IMR-90 (cell line): Measurements from ENCODE around the gene NFIX. TPM values are rescaled to one million over a fixed set of nuclear protein-coding genes. Genes with fewer than 3 reads are reported as not detected.

Experiments used
- ATAC-seq: fragments of 200-7000 bp; cut with Tn5 transposase; 2 replicates; pipeline ENCODE4 v1.9.1; 2020; ENCODE audit warnings: low read depth, mild to moderate bottlenecking, moderate library complexity
- BruUV-seq: library from RNA; stranded (reverse); fragments of 400-500 nt; replicated peaks from 2 replicates; lab custom pipeline; 2021; lab: Mats Ljungman, UMichigan
- CTCF ChIA-PET: fragments of 300-600 bp; formaldehyde crosslinking; extraction: SDS; loops from one replicate; lab custom pipeline; 2021; ENCODE audit warnings: antibody characterized with exemption; lab: Yijun Ruan, JAX
- POLR2A ChIA-PET: fragments of 300-600 bp; sonication (Branson Sonifier 250); formaldehyde crosslinking; loops from one replicate; lab custom pipeline; 2022; ENCODE audit warnings: antibody characterized with exemption; ENCODE audit not compliant: unreplicated experiment; lab: Charles Lee
- DNase-seq: peaks from one replicate; pipeline ENCODE4 v3.0.0; 2013
- H2AFZ ChIP-seq: replicated peaks from 2 replicates; pipeline ENCODE3; 2013; ENCODE audit warnings: low read length, mild to moderate bottlenecking; ENCODE audit not compliant: poor library complexity
- H2AK5ac ChIP-seq: 2 replicates; pipeline ENCODE4 v1.6.1; 2013; ENCODE audit warnings: low read depth, low read length, inconsistent platforms
- H2AK9ac ChIP-seq: replicated peaks from 2 replicates; pipeline ENCODE3; 2013; ENCODE audit warnings: mild to moderate bottlenecking, low read depth, low read length, moderate library complexity; ENCODE audit not compliant: poor library complexity
- H2BK120ac ChIP-seq: 2 replicates; pipeline ENCODE4 v1.6.1; 2013; ENCODE audit warnings: low read depth, low read length, inconsistent platforms
- H2BK15ac ChIP-seq: 3 replicates; pipeline ENCODE4 v1.6.1; 2013; ENCODE audit warnings: low read depth, low read length, inconsistent platforms
- H2BK20ac ChIP-seq: 2 replicates; pipeline ENCODE4 v1.6.1; 2013; ENCODE audit warnings: low read depth, mild to moderate bottlenecking, inconsistent platforms, low read length, moderate library complexity
- H2BK5ac ChIP-seq: 2 replicates; pipeline ENCODE4 v1.6.1; 2013; ENCODE audit warnings: mild to moderate bottlenecking, low read depth, low read length, inconsistent platforms; ENCODE audit not compliant: poor library complexity, severe bottlenecking
- H3K14ac ChIP-seq: replicated peaks from 2 replicates; pipeline ENCODE4 v1.6.1; 2013; ENCODE audit warnings: low read depth, low read length, inconsistent platforms
- H3K18ac ChIP-seq: 2 replicates; pipeline ENCODE4 v1.6.1; 2013; ENCODE audit warnings: low read depth, low read length, control low read depth
- H3K23ac ChIP-seq: 2 replicates; pipeline ENCODE4 v1.6.1; 2013; ENCODE audit warnings: low read depth, low read length, inconsistent platforms
- H3K27ac ChIP-seq: 2 replicates; pipeline ENCODE4 v1.5.1; 2013; ENCODE audit warnings: mild to moderate bottlenecking, control low read depth, low read length; ENCODE audit not compliant: insufficient read depth
- H3K27me3 ChIP-seq: 2 replicates; pipeline ENCODE4 v1.6.1; 2013; ENCODE audit warnings: low read length; ENCODE audit not compliant: control insufficient read depth, insufficient read depth
- H3K36me3 ChIP-seq: 2 replicates; pipeline ENCODE4 v1.6.1; 2013; ENCODE audit warnings: low read length, mixed read lengths; ENCODE audit not compliant: control insufficient read depth, insufficient read depth
- H3K4ac ChIP-seq: 2 replicates; pipeline ENCODE4 v1.6.1; 2013; ENCODE audit warnings: low read depth, low read length, inconsistent platforms
- H3K4me1 ChIP-seq: 2 replicates; pipeline ENCODE4 v1.6.1; 2013; ENCODE audit warnings: low read length, mixed read lengths; ENCODE audit not compliant: control insufficient read depth, insufficient read depth
- H3K4me2 ChIP-seq: 2 replicates; pipeline ENCODE4 v1.6.1; 2013; ENCODE audit warnings: low read depth, mild to moderate bottlenecking, control low read depth, low read length, moderate library complexity
- H3K4me3 ChIP-seq: 2 replicates; pipeline ENCODE4 v1.5.1; 2013; ENCODE audit warnings: low read depth, mild to moderate bottlenecking, control low read depth, low read length, moderate library complexity; ENCODE audit not compliant: insufficient read depth
- H3K56ac ChIP-seq: 2 replicates; pipeline ENCODE4 v1.6.1; 2013; ENCODE audit warnings: low read length, inconsistent platforms; ENCODE audit not compliant: insufficient read depth; ENCODE audit errors: extremely low read depth
- H3K79me1 ChIP-seq, 2 experiments: 2 replicates each; pipeline ENCODE4 v1.6.1; 2013; ENCODE audit warnings: low read length in 2 of 2, inconsistent platforms in 1 of 2, low read depth in 1 of 2
- H3K9ac ChIP-seq: 2 replicates; pipeline ENCODE4 v1.6.1; 2013; ENCODE audit warnings: low read depth, low read length, control low read depth
- H3K9me1 ChIP-seq: 2 replicates; pipeline ENCODE4 v1.6.1; 2013; ENCODE audit warnings: low read length, inconsistent platforms; ENCODE audit not compliant: insufficient read depth
- H3K9me3 ChIP-seq: 2 replicates; pipeline ENCODE4 v1.6.1; 2013; ENCODE audit warnings: low read length; ENCODE audit not compliant: control insufficient read depth, insufficient read depth
- H4K20me1 ChIP-seq: 2 replicates; pipeline ENCODE4 v1.6.1; 2013; ENCODE audit warnings: low read length, inconsistent platforms; ENCODE audit not compliant: insufficient read depth
- H4K5ac ChIP-seq: 2 replicates; pipeline ENCODE4 v1.6.1; 2013; ENCODE audit warnings: mild to moderate bottlenecking, low read depth, low read length, control low read depth
- H4K8ac ChIP-seq, 2 experiments: 2 replicates each; pipeline ENCODE4 v1.6.1; 2013; ENCODE audit warnings: low read depth in 2 of 2, low read length in 2 of 2, control low read depth in 1 of 2, inconsistent platforms in 1 of 2
- H4K91ac ChIP-seq: 2 replicates; pipeline ENCODE4 v1.6.1; 2013; ENCODE audit warnings: low read depth, low read length, inconsistent platforms; ENCODE audit not compliant: insufficient read depth
- CEBPB ChIP-seq: IDR thresholded peaks from 2 replicates; pipeline ENCODE4 v1.6.1; 2012; ENCODE audit warnings: low read depth, low read length, improper control_type of control experiment
- CTCF ChIP-seq: conservative IDR thresholded peaks from 2 replicates; pipeline ENCODE4 v1.5.1; 2012; ENCODE audit warnings: mild to moderate bottlenecking, low read depth, low read length, improper control_type of control experiment
- ELK1 ChIP-seq: fragments of 150-350 bp; IDR thresholded peaks from 2 replicates; pipeline ENCODE4 v1.6.1; 2016; ENCODE audit warnings: low read depth, mild to moderate bottlenecking, low read length, moderate library complexity, borderline replicate concordance
- FOS ChIP-seq: fragments of 150-350 bp; IDR thresholded peaks from 2 replicates; pipeline ENCODE4 v1.6.1; 2016; ENCODE audit warnings: low read depth, low read length
- MAFK ChIP-seq: IDR thresholded peaks from 2 replicates; pipeline ENCODE4 v1.6.1; 2012; ENCODE audit warnings: low read depth, low read length, improper control_type of control experiment
- MAZ ChIP-seq: IDR thresholded peaks from 2 replicates; pipeline ENCODE4 v1.6.1; 2012; ENCODE audit warnings: low read depth, mild to moderate bottlenecking, low read length, improper control_type of control experiment, moderate library complexity, borderline replicate concordance
- MXI1 ChIP-seq: IDR thresholded peaks from 2 replicates; pipeline ENCODE4 v1.6.1; 2012; ENCODE audit warnings: low read depth, mild to moderate bottlenecking, low read length, moderate library complexity, borderline replicate concordance
- POLR2A ChIP-seq: IDR thresholded peaks from 2 replicates; pipeline ENCODE4 v1.6.1; 2012; ENCODE audit warnings: mild to moderate bottlenecking, low read depth, low read length
- RAD21 ChIP-seq: IDR thresholded peaks from 2 replicates; pipeline ENCODE4 v1.6.1; 2012; ENCODE audit warnings: low read length, improper control_type of control experiment
- RCOR1 ChIP-seq: IDR thresholded peaks from 2 replicates; pipeline ENCODE4 v1.6.1; 2012; ENCODE audit warnings: mild to moderate bottlenecking, low read length, improper control_type of control experiment; ENCODE audit not compliant: insufficient replicate concordance
- RFX5 ChIP-seq: IDR thresholded peaks from 2 replicates; pipeline ENCODE4 v1.8.0; 2012; ENCODE audit warnings: low read depth, mild to moderate bottlenecking, low read length, moderate library complexity
- SMC3 ChIP-seq: fragments of 150-350 bp; IDR thresholded peaks from 2 replicates; pipeline ENCODE4 v1.6.1; 2016; ENCODE audit warnings: low read depth, mild to moderate bottlenecking, antibody characterized with exemption, low read length, moderate library complexity
- USF2 ChIP-seq: fragments of 150-350 bp; IDR thresholded peaks from 2 replicates; pipeline ENCODE4 v1.6.1; 2017; ENCODE audit warnings: mild to moderate bottlenecking, antibody characterized with exemption, low read length, low read depth
- WGBS, 2 experiments: methylation state at CpG; one replicate each; pipeline versions ENCODE4 v1.1.5 to v1.1.7; 2013; ENCODE audit warnings: missing lambda C conversion rate in 2 of 2; ENCODE audit not compliant: insufficient read length in 1 of 2; ENCODE audit errors: extremely low coverage in 2 of 2; 5-methylcytosine and 5-hydroxymethylcytosine counted together
- dilution Hi-C: fragments of 300-500 bp; cut with HindIII; formaldehyde crosslinking; loops from one replicate; pipeline ENCODE4 v1.14.3; 2018; ENCODE audit warnings: low sequenced_read_pairs; ENCODE audit not compliant: unreplicated experiment
- in situ Hi-C: fragments of 300-500 bp; cut with MboI; formaldehyde crosslinking; loops from 3 replicates; pipeline ENCODE4 v1.14.3; 2019; ENCODE audit warnings: low sequenced_read_pairs, inconsistent platforms, mixed read lengths
- intact Hi-C: fragments of 100-400 bp; cut with micrococcal nuclease; formaldehyde crosslinking; loops from 2 replicates; pipeline ENCODE4 v1.10.0; 2022
- polyA plus RNA-seq, 3 experiments: library from polyadenylated mRNA; depleted of rRNA; stranded (reverse); fragments of >200 nt; gene quantifications; 2 replicates each; pipeline ENCODE4 v1.2.3, GENCODE V29; 2012; ENCODE audit warnings: low replicate concordance in 1 of 3
- total RNA-seq: library from RNA; depleted of rRNA; stranded (reverse); fragments of >200 nt; gene quantifications from 2 replicates; pipeline ENCODE4 v1.2.3, GENCODE V29; 2012

NFIX gene
- total and polyA plus RNA-seq, 2 of the 4 experiments (the other 2 are of a cell fraction) = 10.2 to 47.7 TPM

- no peak for TF ChIP-seq CTCF
Observed at GRCh38 chr19:13063461-13064091, 68.3 kb downstream of the NFIX start (continued).

- 57% methylated on average over 3 of the region's 6 CpGs; no CpG with 5 or more reads in 1 of the 2 experiments for WGBS, 2 experiments
- no peak overlapping the region for H3K4me2 ChIP-seq
- no peak overlapping the region for H3K27ac ChIP-seq
- H4K91ac ChIP-seq = no peak overlapping the region
- no peak overlapping the region for H3K23ac ChIP-seq
- H2AK9ac ChIP-seq = no peak overlapping the region
- no peak overlapping the region for H3K9ac ChIP-seq
- no peaks in the 10 kb centered on the region for H3K9me3 ChIP-seq
- intact Hi-C loops = loop anchor here (5.0 kb wide), 1 partner anchor 67 kb away; the partner anchor contains the start of gene NFIX
- H3K27me3 ChIP-seq = no peaks in the 10 kb centered on the region
- no peak overlapping the region for H4K5ac ChIP-seq
- dilution Hi-C loops = no loop called here
- no peak overlapping the region for H3K14ac ChIP-seq
- no TSS peak for BruUV-seq
- H2BK15ac ChIP-seq = no peak overlapping the region
- ChIA-PET POLR2A (no interaction called here), CTCF (interaction anchor here (1.3 to 1.4 kb wide), 2 partner anchors 30 to 86 kb away, joined by 3 to 4 read pairs; no protein-coding TSS in a partner anchor)
- in situ Hi-C loops = no loop called here
- 0 out of 2 replicates have a peak, but pooled peaks cover 4% of the 10 kb centered on the region for H3K9me1 ChIP-seq
- no peak overlapping the region for H3K18ac ChIP-seq
- no peak overlapping the region for H2AK5ac ChIP-seq
- H2BK5ac ChIP-seq = no peak overlapping the region
- no peak overlapping the region for H2BK20ac ChIP-seq
- no peak overlapping the region for H3K56ac ChIP-seq
- H3K4me1 ChIP-seq = peaks cover 22% of the 10 kb centered on the region
- no peak overlapping the region for H2AFZ ChIP-seq
- peaks cover 29% of the 10 kb centered on the region; the same call in 1 of the 2 replicates for H4K20me1 ChIP-seq
- DNase-seq (no peak), ATAC-seq (no peak)
- no peak overlapping the region for H3K4ac ChIP-seq
- H3K36me3 ChIP-seq = peaks cover 12% of the 10 kb centered on the region
- H3K79me1 ChIP-seq = peaks cover 48 to 84% of the 10 kb centered on the region in 2 experiments
- no peak overlapping the region for H2BK120ac ChIP-seq
- H3K4me3 ChIP-seq = no peak overlapping the region
- H4K8ac ChIP-seq = no peak overlapping the region
- TF ChIP-seq ELK1 (no peak), MXI1 (no peak), CEBPB (no peak), SMC3 (no peak), RAD21 (no peak), USF2 (no peak), RFX5 (no peak), MAFK (no peak), FOS (no peak), POLR2A (no peak), RCOR1 (no peak), MAZ (no peak)
Observed at GRCh38 chr19:13064092-13064489, 68.8 kb downstream of the NFIX start.
